Measurements from ENCODE around the gene ERAP2.

DNA sequence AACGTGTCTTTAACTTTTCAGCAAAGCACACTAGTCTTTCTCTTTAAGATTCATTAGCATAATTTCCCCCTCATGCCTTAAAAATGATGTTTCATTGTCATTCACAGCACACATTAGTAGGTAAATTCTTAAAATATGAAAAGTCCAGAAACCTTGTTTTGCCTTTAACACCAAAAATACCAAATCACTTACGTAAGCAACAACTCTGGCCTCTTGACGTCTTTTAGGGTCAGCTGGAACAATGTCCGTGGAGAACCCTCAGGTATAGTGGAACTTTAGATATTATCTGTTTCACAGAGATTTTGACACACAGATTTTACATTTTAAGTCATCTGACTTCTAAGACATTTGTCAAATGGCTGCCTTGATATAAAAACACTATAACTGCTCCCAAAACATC, 90.5 kb downstream of the ERAP2 start:
- TF ChIP-seq, protein P1, sequence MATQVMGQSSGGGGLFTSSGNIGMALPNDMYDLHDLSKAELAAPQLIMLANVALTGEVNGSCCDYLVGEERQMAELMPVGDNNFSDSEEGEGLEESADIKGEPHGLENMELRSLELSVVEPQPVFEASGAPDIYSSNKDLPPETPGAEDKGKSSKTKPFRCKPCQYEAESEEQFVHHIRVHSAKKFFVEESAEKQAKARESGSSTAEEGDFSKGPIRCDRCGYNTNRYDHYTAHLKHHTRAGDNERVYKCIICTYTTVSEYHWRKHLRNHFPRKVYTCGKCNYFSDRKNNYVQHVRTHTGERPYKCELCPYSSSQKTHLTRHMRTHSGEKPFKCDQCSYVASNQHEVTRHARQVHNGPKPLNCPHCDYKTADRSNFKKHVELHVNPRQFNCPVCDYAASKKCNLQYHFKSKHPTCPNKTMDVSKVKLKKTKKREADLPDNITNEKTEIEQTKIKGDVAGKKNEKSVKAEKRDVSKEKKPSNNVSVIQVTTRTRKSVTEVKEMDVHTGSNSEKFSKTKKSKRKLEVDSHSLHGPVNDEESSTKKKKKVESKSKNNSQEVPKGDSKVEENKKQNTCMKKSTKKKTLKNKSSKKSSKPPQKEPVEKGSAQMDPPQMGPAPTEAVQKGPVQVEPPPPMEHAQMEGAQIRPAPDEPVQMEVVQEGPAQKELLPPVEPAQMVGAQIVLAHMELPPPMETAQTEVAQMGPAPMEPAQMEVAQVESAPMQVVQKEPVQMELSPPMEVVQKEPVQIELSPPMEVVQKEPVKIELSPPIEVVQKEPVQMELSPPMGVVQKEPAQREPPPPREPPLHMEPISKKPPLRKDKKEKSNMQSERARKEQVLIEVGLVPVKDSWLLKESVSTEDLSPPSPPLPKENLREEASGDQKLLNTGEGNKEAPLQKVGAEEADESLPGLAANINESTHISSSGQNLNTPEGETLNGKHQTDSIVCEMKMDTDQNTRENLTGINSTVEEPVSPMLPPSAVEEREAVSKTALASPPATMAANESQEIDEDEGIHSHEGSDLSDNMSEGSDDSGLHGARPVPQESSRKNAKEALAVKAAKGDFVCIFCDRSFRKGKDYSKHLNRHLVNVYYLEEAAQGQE (IDR thresholded peaks at IDR 0.05; ENCODE audit: insufficient read depth in 1 of 2, low read depth in 2 of 2, low read length in 1 of 2) = no peak
- TF ChIP-seq, protein P2, sequence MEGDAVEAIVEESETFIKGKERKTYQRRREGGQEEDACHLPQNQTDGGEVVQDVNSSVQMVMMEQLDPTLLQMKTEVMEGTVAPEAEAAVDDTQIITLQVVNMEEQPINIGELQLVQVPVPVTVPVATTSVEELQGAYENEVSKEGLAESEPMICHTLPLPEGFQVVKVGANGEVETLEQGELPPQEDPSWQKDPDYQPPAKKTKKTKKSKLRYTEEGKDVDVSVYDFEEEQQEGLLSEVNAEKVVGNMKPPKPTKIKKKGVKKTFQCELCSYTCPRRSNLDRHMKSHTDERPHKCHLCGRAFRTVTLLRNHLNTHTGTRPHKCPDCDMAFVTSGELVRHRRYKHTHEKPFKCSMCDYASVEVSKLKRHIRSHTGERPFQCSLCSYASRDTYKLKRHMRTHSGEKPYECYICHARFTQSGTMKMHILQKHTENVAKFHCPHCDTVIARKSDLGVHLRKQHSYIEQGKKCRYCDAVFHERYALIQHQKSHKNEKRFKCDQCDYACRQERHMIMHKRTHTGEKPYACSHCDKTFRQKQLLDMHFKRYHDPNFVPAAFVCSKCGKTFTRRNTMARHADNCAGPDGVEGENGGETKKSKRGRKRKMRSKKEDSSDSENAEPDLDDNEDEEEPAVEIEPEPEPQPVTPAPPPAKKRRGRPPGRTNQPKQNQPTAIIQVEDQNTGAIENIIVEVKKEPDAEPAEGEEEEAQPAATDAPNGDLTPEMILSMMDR (IDR thresholded peaks at IDR 0.05) = no peak
- TF ChIP-seq SIN3A (IDR thresholded peaks at IDR 0.05; ENCODE audit: borderline replicate concordance, insufficient read depth, low read depth, low read length) (no peak), POLR2AphosphoS5 (IDR thresholded peaks at IDR 0.05; ENCODE audit: low read depth, low read length) (no peak)
